Transverse colon (tissue), 4 donors: ENCODE results near the gene GCN1. TPM values are rescaled to one million over a fixed set of nuclear protein-coding genes. Genes with fewer than 3 reads are reported as not detected.

ENCODE experiments used
- DNase-seq: peaks from one replicate; pipeline ENCODE4 v3.0.0-alpha.2; 2019
- H3K27ac ChIP-seq, 4 donors: fragments of 200-600 bp; sonication (generic); 2 replicates each; pipeline ENCODE4 v1.5.1; 2016 to 2018; ENCODE audit warnings: inconsistent platforms in 4 of 4
- H3K27me3 ChIP-seq: fragments of 200-600 bp; sonication (generic); 2 replicates; pipeline ENCODE4 v1.5.1; 2017; ENCODE audit warnings: inconsistent platforms
- H3K36me3 ChIP-seq, 4 donors: fragments of 200-600 bp; sonication (generic); 2 replicates each; pipeline ENCODE4 v1.5.1; 2017 to 2019; ENCODE audit warnings: inconsistent platforms in 4 of 4
- H3K4me1 ChIP-seq, 4 donors: fragments of 200-600 bp; sonication (generic); 2 replicates each; pipeline ENCODE4 v1.5.1; 2017 to 2020; ENCODE audit warnings: inconsistent platforms in 4 of 4
- H3K4me3 ChIP-seq, 4 donors: fragments of 200-600 bp; sonication (generic); 1 replicate in 1 of 4; 2 replicates in 3 of 4; pipeline versions ENCODE4 v1.5.1 to v1.6.1; 2017 to 2019; ENCODE audit warnings: inconsistent platforms in 4 of 4
- H3K9me3 ChIP-seq, 2 donors: fragments of 200-600 bp; sonication (generic); 2 replicates each; pipeline ENCODE4 v1.5.1; 2017 to 2019; ENCODE audit warnings: inconsistent platforms in 2 of 2
- EP300 ChIP-seq: sonication (generic); formaldehyde crosslinking; IDR thresholded peaks from one replicate; pipeline ENCODE4 v1.6.1; 2017; ENCODE audit warnings: antibody characterized with exemption, low read depth
- POLR2A ChIP-seq: fragments of 450-650 bp; IDR thresholded peaks from one replicate; pipeline ENCODE4 v1.6.1; 2016; ENCODE audit warnings: antibody characterized with exemption, mild to moderate bottlenecking, moderate library complexity
- POLR2AphosphoS5 ChIP-seq, 3 donors: sonication (generic); formaldehyde crosslinking; IDR thresholded peaks; one replicate each; pipeline ENCODE4 v1.6.1; 2016; ENCODE audit warnings: antibody characterized with exemption in 3 of 3
- WGBS, 2 donors: methylation state at CpG; one replicate each; pipeline ENCODE4 v1.1.5; 2018; ENCODE audit warnings: low coverage in 1 of 2; 5-methylcytosine and 5-hydroxymethylcytosine counted together
- in situ Hi-C, 4 donors: fragments of 200-750 bp; cut with MboI; loops; one replicate each; pipeline versions ENCODE4 v1.15.0 to v1.15.1; 2017; ENCODE audit warnings: low sequenced_read_pairs in 3 of 4, low pct_ligation_motif_present in 1 of 4, low pct_unique_long_range_greater_than_20kb in 1 of 4
- intact Hi-C: fragments of 100-400 bp; cut with DNase I; formaldehyde crosslinking; loops from one replicate; pipeline ENCODE4 v1.15.1; 2023; ENCODE audit warnings: low total_unique reads
- small RNA-seq, 4 donors: library from RNA; depleted of rRNA; stranded (forward); fragments of <200 nt; gene quantifications; one replicate each; pipeline ENCODE3, GENCODE V24; 2016
- total RNA-seq, 4 donors: library from RNA; depleted of rRNA; stranded (reverse); fragments of >200 nt; gene quantifications; one replicate each; pipeline ENCODE4 v1.1.0, GENCODE V29; 2016
- TF ChIP-seq, protein P1 (sequence below), 5 experiments: fragments of 200-600 bp in 3 of 5; fragments of 450-650 bp in 2 of 5; sonication (generic) in 3 of 5; IDR thresholded peaks; 1 replicate in 2 of 5; 2 replicates in 3 of 5; pipeline ENCODE4 v1.5.1; 2016 to 2017; ENCODE audit warnings: antibody characterized with exemption in 5 of 5, inconsistent platforms in 3 of 5, mild to moderate bottlenecking in 2 of 5, moderate library complexity in 1 of 5

The GCN1 gene
- total RNA-seq, 4 donors from 2014 or later = 70.0 to 141 (median 107) TPM

DNA sequence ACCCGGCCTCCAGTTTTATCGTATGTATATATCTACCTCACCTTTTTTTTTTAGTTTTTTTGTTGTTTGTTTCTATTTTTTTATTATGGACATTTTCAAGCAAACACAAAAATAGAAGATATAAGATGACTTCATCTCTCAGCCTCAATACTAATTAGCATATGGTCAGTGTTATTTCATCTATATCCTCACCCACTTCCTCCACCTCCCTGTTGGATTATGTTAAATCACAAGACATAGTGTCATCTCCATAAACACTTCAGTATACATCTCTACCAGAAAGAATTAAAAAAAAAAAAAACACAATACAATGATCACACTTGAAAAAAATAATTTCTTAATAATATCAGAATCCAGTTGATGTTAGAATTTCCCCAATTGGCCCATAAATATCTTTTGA lies 112.9 kb downstream of the GCN1 start:
- Histone ChIP-seq H3K27ac (no peak overlapping the region), H3K27me3 (no peaks in the 10 kb centered on the region), H3K9me3 (no peaks in the 10 kb centered on the region), H3K36me3 (no peaks in the 10 kb centered on the region), H3K4me3 (no peak overlapping the region), H3K4me1 (peaks cover 3 to 17% (median 6%) of the 10 kb centered on the region in 4 donors)
- TF ChIP-seq POLR2A (no peak), POLR2AphosphoS5 (IDR thresholded peaks at IDR 0.05) (no peak), EP300 (no peak)
- TF ChIP-seq, protein P1, sequence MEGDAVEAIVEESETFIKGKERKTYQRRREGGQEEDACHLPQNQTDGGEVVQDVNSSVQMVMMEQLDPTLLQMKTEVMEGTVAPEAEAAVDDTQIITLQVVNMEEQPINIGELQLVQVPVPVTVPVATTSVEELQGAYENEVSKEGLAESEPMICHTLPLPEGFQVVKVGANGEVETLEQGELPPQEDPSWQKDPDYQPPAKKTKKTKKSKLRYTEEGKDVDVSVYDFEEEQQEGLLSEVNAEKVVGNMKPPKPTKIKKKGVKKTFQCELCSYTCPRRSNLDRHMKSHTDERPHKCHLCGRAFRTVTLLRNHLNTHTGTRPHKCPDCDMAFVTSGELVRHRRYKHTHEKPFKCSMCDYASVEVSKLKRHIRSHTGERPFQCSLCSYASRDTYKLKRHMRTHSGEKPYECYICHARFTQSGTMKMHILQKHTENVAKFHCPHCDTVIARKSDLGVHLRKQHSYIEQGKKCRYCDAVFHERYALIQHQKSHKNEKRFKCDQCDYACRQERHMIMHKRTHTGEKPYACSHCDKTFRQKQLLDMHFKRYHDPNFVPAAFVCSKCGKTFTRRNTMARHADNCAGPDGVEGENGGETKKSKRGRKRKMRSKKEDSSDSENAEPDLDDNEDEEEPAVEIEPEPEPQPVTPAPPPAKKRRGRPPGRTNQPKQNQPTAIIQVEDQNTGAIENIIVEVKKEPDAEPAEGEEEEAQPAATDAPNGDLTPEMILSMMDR (IDR thresholded peaks at IDR 0.05) = no peak
- WGBS, 2 donors = 92 to 94% methylated on average over 2 of the region's 2 CpGs
- DNase-seq = no peak
- intact Hi-C loops = no loop called here
- in situ Hi-C loops = no loop called here

DNA sequence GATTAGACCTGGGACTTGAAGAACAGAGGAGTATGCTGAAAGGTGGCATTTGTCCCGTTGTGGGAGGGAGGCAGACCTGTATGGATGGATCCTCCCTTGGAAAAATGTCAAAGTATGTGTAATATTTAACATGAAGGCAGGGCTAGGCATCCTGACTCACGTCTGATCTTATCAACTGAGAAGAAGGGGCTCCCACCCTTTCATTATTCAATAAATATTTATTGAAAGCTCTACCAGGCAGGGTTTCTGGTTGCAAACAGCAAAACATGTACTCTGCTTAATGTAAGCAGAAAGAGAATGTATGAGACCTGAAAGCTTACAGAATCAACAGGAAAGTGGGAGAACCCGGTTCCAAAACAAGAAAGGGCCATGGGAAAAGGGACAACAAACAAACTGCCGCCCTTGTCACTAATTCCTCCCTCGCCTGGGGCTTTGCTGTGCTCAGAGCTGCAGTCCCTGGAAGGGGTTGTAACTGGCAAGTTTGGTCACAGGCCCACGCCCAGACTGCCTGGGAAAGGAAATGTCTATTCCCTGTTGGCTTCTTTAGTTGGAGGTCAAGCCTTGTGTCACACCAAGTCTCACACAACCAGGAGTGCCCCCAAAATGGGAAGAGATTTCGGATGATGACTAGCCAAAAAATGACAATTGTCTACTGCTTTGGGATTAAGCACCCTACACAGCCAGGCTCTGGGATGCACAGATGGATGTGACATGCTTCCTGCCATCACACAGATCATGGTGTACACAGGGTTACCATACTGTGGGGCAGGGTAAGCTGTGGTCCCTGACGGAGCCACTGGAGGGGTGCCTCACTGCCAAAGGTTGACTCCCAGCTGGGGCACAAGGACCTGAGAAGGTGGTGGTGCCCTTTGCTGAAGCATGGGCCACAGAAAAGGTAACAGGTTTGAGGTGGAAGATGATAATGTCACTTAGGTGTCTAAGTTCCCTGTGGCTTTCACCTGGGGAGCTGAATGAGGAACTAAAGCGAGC lies 114.8 kb downstream of the GCN1 start:
- TF ChIP-seq, protein P1 (IDR thresholded peaks at IDR 0.05) = no peak
- TF ChIP-seq POLR2A = no peak
- no peak for TF ChIP-seq POLR2AphosphoS5 (IDR thresholded peaks at IDR 0.05)
- TF ChIP-seq EP300 = no peak
- DNase-seq = no peak
- intact Hi-C loops (no loop called here), in situ Hi-C loops (no loop called here)
- Histone ChIP-seq H3K9me3 (no peaks in the 10 kb centered on the region), H3K27me3 (no peaks in the 10 kb centered on the region), H3K27ac (no peak overlapping the region), H3K4me1 (peaks cover 0 to 10% (median 2%) of the 10 kb centered on the region in 4 donors), H3K4me3 (no peak overlapping the region), H3K36me3 (no peaks in the 10 kb centered on the region)
- 47 to 50% methylated on average over 2 to 9 of the region's 9 CpGs for WGBS, 2 donors

DNA sequence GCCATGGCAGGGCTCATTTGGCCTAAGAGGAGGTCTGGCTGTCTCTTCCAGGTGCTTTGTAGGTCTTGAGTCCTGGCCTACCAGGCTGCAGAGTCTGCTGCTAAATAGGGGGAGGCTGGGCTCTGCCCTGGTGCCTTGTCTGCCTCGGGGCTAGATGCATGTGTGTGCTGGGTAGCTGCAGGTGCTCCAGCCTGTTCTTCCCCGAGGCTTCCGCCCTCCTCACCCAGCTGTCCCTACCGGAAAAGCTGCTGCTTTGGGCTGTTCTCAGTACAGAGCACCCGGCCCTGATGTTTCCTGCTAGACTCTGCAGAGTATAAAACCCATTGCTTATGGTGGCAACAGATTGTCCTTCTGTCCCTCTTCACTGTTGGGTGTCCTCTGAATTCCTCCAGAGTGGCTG lies 115.6 kb downstream of the GCN1 start:
- Histone ChIP-seq H3K27ac (no peak overlapping the region), H3K36me3 (no peaks in the 10 kb centered on the region), H3K27me3 (no peaks in the 10 kb centered on the region), H3K4me1 (peaks cover 0 to 10% (median 2%) of the 10 kb centered on the region in 4 donors), H3K4me3 (no peak overlapping the region), H3K9me3 (no peaks in the 10 kb centered on the region)
- in situ Hi-C loops = no loop called here
- TF ChIP-seq POLR2AphosphoS5 (IDR thresholded peaks at IDR 0.05) (no peak), EP300 (no peak), POLR2A (no peak)
- TF ChIP-seq, protein P1 (IDR thresholded peaks at IDR 0.05) = no peak
- intact Hi-C loops = no loop called here
- WGBS, 2 donors = 77% methylated on average over 5 of the region's 5 CpGs; no CpG with 5 or more reads in 1 of the 2 donors
- no peak for DNase-seq

DNA sequence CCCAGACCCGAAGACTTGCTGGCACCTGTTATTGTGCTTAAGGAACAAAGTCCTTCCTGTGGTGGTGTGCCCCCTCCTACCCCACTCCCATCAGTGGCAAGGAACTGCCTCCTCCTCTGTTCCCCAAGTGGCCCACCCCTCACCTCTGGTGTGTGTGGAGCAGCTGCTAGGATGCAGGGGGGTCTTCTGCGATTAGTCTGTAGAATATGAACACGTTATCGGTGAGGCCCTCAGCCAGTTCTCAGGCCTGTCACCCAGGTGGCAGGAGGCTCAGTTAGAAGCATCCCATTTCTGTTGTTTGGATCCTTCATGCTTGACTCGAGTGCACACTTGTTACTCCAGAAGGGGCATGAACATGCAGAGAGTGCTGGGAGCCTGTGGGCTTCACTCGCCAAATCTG lies 117.3 kb downstream of the GCN1 start:
- in situ Hi-C loops = no loop called here
- no peak overlapping the region for H3K4me3 ChIP-seq
- H3K36me3 ChIP-seq = no peaks in the 10 kb centered on the region
- no peaks in the 10 kb centered on the region for H3K27me3 ChIP-seq
- peaks cover 0 to 10% (median 2%) of the 10 kb centered on the region in 4 donors for H3K4me1 ChIP-seq
- H3K9me3 ChIP-seq = no peaks in the 10 kb centered on the region
- H3K27ac ChIP-seq = no peak overlapping the region
- WGBS, 2 donors = 95% methylated on average over 6 of the region's 6 CpGs; no CpG with 5 or more reads in 1 of the 2 donors
- intact Hi-C loops = no loop called here
- no peak for DNase-seq
- TF ChIP-seq EP300 = no peak
- TF ChIP-seq POLR2AphosphoS5 (IDR thresholded peaks at IDR 0.05) = no peak
- TF ChIP-seq, protein P1 (IDR thresholded peaks at IDR 0.05) = no peak
- TF ChIP-seq POLR2A = no peak

Small RNA genes within 50 kb of the gene (small RNA-seq; reads per million reads assigned to genes)
- gene MIR4498 = 0 reads per million in 4 donors

Other genes starting within 250 kb of the GCN1 start
- gene BICDL1, start 205.5 kb downstream of the GCN1 start, total RNA-seq = 10 to 100 TPM in 1 of 4 donors, 1 to 10 TPM in 3; 3.2 to 19.5 (median 6.9) TPM
- gene RAB35, start 78.0 kb downstream of the GCN1 start, total RNA-seq = 10 to 100 TPM; 16.9 to 26.2 (median 22.2) TPM
- 1,000 to 10,000 TPM in 3 of 4 donors, 100 to 1,000 TPM in 1; 660 to 2,105 (median 1,778) TPM for gene RPLP0, start 6.4 kb upstream of the GCN1 start, total RNA-seq
- 100 to 1,000 TPM; 101 to 328 (median 198) TPM for gene PXN, start 71.0 kb upstream of the GCN1 start, total RNA-seq
- gene RNU4-2, start 97.2 kb upstream of the GCN1 start, total RNA-seq = under 1 TPM; under 0.01 TPM
- under 1 TPM in 3 of 4 donors, not detected in 1; under 0.01 TPM for gene RNU4-1, start 98.5 kb upstream of the GCN1 start, total RNA-seq
- gene SIRT4, start 107.6 kb upstream of the GCN1 start, total RNA-seq = 1 to 10 TPM in 1 of 4 donors, under 1 TPM in 1, not detected in 2; 0.95 to 1.9 TPM
- not detected for gene PLA2G1B, start 133.1 kb upstream of the GCN1 start, total RNA-seq
- 1 to 10 TPM in 1 of 4 donors, under 1 TPM in 1, not detected in 2; 0.82 to 7.5 TPM for gene MSI1, start 174.4 kb upstream of the GCN1 start, total RNA-seq
- 1,000 to 10,000 TPM in 2 of 4 donors, 100 to 1,000 TPM in 2; 469 to 1,865 (median 1,048) TPM for gene COX6A1, start 243.4 kb upstream of the GCN1 start, total RNA-seq